HAP-1 (cell line): ENCODE results near the gene IRGQ.

Experiments used
- DNase-seq, 2 experiments: peaks; one replicate each; pipeline ENCODE4 v3.0.0-alpha.2; 2016 to 2020; ENCODE audit warnings: low spot score in 2 of 2
- H3K27me3 ChIP-seq: fragments of 250-450 bp; sonication (Bioruptor Pico); 2 replicates; pipeline ENCODE4 v1.5.1; 2020; ENCODE audit warnings: low read depth, mild to moderate bottlenecking, moderate library complexity
- H3K36me3 ChIP-seq: fragments of 250-450 bp; sonication (Bioruptor Pico); replicated peaks from 2 replicates; pipeline ENCODE4 v1.5.1; 2020; ENCODE audit warnings: mild to moderate bottlenecking
- H3K4me1 ChIP-seq: fragments of 250-450 bp; sonication (Bioruptor Pico); 2 replicates; pipeline ENCODE4 v1.5.1; 2020; ENCODE audit warnings: mild to moderate bottlenecking
- H3K4me3 ChIP-seq: fragments of 250-450 bp; sonication (Bioruptor Pico); 2 replicates; pipeline ENCODE4 v1.5.1; 2020; ENCODE audit warnings: mild to moderate bottlenecking, moderate library complexity
- H3K9me3 ChIP-seq: fragments of 250-450 bp; sonication (Bioruptor Pico); 2 replicates; pipeline ENCODE4 v1.5.1; 2020; ENCODE audit warnings: mild to moderate bottlenecking, moderate library complexity
- in situ Hi-C: fragments of 300-500 bp; cut with MboI; formaldehyde crosslinking; loops from 3 replicates; pipeline ENCODE4 v1.14.3; 2020; ENCODE audit warnings: low sequenced_read_pairs, inconsistent platforms, mixed read lengths

IRGQ gene

GRCh38 chr19:43634506-43634871 lies 38.6 kb upstream of the IRGQ start:
- no peak overlapping the region for H3K4me3 ChIP-seq
- no peaks in the 10 kb centered on the region for H3K36me3 ChIP-seq
- DNase-seq = no peak
- H3K27me3 ChIP-seq = no peaks in the 10 kb centered on the region
- in situ Hi-C loops = no loop called here
- no peaks in the 10 kb centered on the region for H3K9me3 ChIP-seq
- H3K4me1 ChIP-seq = peaks cover 4% of the 10 kb centered on the region; the same call in 1 of the 2 replicates

DNA sequence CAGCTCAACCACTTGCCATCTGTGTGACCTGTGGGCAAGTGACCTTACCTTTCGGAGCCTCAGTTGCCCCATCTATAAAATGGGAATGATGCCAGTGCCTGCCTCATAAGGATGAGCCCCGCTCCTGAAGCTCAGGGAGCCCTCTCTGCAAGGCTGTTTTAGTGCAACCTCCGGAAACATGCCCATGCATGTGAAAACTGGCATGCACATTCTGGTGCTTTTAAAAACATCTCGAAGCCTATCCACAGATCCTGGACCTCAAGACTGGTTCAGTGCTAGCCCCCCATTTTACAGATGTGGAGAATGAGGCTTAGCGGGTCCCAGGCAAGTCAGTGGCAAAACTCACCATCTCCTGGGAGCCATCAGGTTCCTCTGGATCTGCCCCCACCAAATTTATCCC lies 38.1 kb upstream of the IRGQ start:
- peaks cover 4% of the 10 kb centered on the region; the same call in 1 of the 2 replicates for H3K4me1 ChIP-seq
- no peak for DNase-seq
- in situ Hi-C loops = no loop called here
- no peaks in the 10 kb centered on the region for H3K36me3 ChIP-seq
- no peaks in the 10 kb centered on the region for H3K9me3 ChIP-seq
- H3K27me3 ChIP-seq = no peaks in the 10 kb centered on the region
- H3K4me3 ChIP-seq = no peak overlapping the region

- Histone ChIP-seq H3K27me3 (no peaks in the 10 kb centered on the region), H3K9me3 (no peaks in the 10 kb centered on the region), H3K4me1 (no peaks in the 10 kb centered on the region), H3K36me3 (no peaks in the 10 kb centered on the region), H3K4me3 (no peak overlapping the region)
- in situ Hi-C loops = no loop called here
- DNase-seq = no peak
Measured at GRCh38 chr19:43633520-43633919, 37.6 kb upstream of the IRGQ start.

DNA sequence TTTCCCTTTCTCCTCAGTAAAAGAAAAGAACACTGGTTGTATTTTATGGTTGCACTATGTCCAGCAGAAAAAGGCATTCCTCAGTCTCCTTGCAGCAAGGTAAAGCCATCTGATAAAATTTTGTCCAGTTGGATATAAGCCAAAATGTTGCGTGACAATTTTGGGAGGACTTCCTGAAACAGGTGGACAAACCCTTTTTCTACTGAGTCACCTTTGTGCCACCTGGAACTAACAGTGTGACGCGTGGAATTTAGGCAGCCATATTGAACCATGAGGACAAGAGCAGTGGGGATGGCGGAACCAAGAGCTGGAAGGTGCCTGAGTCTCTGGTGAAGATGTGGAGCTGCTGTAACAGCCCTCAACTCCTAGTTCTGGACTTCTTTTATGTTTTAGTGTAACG lies 35.6 kb upstream of the IRGQ start:
- Histone ChIP-seq H3K36me3 (no peaks in the 10 kb centered on the region), H3K4me3 (no peak overlapping the region), H3K27me3 (no peaks in the 10 kb centered on the region), H3K4me1 (no peaks in the 10 kb centered on the region), H3K9me3 (no peaks in the 10 kb centered on the region)
- no peak for DNase-seq
- in situ Hi-C loops = no loop called here

DNA sequence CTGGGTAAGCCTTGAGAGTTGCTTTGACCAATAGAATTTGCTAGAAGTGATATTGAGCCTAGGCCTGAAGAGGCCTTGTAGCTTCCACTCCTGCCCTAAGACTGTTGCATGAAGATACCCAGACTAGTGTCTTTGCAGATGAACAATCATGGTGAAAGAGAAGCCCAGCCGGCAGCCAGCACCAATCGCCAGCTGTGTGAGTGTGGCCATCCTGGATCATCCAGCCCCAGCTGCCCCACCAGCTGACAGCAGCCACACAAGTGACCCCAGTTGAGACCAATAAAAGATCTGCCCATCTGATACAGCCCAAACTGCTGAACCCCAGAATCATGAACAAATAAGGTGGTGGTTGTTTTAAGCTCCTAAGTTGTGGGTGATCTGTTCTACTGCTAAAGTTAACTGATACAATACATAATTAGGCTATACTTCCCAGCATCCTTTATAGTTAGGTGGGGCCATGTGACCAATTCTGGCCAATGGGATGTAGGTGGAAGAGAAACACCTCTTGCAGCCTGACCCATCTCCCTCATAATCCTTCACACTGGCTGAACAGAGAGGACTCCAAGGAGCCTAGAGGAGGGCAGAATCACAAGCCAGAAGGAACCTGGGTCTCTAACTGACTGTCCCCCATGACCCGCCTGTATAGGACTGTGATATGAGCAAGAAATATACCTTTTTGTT lies 32.9 kb upstream of the IRGQ start:
- H3K4me1 ChIP-seq = no peaks in the 10 kb centered on the region
- H3K36me3 ChIP-seq = 0 out of 2 replicates have a peak, but pooled peaks cover 3% of the 10 kb centered on the region
- in situ Hi-C loops = no loop called here
- DNase-seq = no peak
- H3K27me3 ChIP-seq = no peaks in the 10 kb centered on the region
- no peak overlapping the region for H3K4me3 ChIP-seq
- H3K9me3 ChIP-seq = no peaks in the 10 kb centered on the region

DNA sequence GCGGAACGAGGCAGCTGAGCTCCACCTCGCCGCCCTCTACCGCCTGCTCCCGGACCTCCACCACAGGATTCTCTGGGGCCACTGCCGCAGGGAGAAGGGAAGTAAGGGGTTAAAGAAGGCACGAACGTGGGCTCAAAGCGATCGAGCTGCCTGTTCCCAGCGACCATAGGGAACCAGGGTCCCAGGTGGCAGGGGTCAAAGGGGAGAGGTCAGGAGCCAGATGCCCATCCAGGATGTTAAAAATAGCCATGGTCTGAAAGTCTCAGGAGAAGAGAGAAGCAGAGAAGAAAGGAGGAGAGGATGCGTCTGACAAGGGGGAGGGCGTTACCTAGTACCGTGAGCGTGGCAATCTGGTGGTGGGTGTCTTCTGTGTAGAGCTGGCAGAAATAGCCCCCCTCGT lies 30.9 kb upstream of the IRGQ start:
- no peaks in the 10 kb centered on the region for H3K9me3 ChIP-seq
- no peaks in the 10 kb centered on the region for H3K4me1 ChIP-seq
- no peaks in the 10 kb centered on the region for H3K27me3 ChIP-seq
- 0 out of 2 replicates have a peak, but pooled peaks cover 3% of the 10 kb centered on the region for H3K36me3 ChIP-seq
- no peak for DNase-seq
- in situ Hi-C loops = no loop called here
- no peak overlapping the region for H3K4me3 ChIP-seq

DNA sequence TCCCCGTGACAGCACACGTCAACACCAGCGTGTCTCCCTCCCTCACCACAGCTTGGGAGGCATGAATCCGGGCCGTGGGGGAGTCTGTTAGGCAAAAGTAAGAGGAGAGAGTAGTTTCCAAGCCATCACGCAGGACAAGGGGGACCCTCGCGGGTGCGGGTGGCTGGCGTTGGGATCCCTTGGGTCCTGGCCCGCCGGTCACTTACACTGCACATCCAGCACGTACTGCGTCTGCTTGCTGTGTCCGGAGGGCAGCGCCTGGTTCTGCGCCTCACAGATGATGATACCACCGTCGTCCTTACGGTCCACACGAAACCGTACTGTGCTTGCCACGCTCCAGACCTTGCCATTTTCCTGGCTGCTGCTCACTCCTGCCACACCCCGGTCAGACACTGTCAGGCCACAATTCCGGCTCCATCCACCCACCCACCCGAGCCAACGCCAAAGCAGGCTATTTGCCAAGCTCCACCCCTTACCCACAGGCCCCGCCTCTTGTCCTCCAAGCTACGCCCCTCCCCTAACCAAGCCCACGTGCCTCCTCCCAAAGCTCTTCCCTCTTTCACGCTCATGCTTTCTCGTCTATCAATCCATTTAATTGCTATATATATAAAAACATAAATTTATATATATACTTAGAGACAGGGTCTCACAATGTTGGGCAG lies 30.1 kb upstream of the IRGQ start:
- no peaks in the 10 kb centered on the region for H3K4me1 ChIP-seq
- no peak overlapping the region for H3K4me3 ChIP-seq
- H3K36me3 ChIP-seq = 0 out of 2 replicates have a peak, but pooled peaks cover 3% of the 10 kb centered on the region
- peak in 1 of 2 experiments; percentile 55 for DNase-seq
- H3K9me3 ChIP-seq = no peaks in the 10 kb centered on the region
- in situ Hi-C loops = no loop called here
- no peaks in the 10 kb centered on the region for H3K27me3 ChIP-seq

- H3K27me3 ChIP-seq = no peaks in the 10 kb centered on the region
- 0 out of 2 replicates have a peak, but pooled peaks cover 3% of the 10 kb centered on the region for H3K36me3 ChIP-seq
- peaks cover 5% of the 10 kb centered on the region for H3K4me1 ChIP-seq
- in situ Hi-C loops = no loop called here
- no peaks in the 10 kb centered on the region for H3K9me3 ChIP-seq
- peak in 1 of 2 experiments; percentile 32 for DNase-seq
- H3K4me3 ChIP-seq = no peak overlapping the region
Measured at GRCh38 chr19:43624933-43625332, 29.0 kb upstream of the IRGQ start.

DNA sequence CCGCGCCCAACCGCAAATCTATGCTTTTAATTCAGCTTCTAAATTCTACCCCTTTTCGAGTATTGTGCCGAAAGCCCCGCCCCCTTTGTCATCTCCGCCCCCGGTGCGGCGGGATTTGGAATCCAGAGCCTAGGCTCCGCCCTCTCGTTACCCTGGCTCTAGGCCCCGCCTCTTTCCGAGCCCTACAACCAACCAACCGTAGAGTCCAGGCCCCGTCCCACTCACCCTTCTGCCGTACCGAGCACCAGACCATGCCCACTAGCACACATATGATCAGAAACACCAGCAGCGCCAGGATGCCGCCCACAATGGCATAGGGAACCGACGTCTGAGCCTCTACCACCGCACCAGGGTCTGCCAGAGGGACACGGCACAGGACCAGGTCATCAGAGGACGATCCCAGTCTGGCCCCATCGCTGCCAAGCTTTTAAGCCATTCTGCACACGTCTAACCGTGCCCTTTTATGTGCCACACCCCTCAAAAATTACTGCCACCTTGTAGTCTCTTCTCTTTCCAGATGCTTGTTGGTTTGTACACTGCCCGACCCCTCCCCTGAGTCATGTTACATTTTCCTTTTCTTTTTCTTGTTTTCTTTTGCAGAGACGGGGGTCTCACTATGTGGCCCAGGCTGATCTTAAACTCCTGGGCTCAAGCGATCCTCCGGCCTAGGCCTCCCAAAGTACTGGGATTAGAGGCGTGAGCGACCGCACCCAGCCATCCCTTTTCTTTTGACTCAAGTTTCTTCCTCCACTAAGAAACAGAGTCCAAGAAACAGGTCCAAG lies 28.1 kb upstream of the IRGQ start:
- in situ Hi-C loops = no loop called here
- Histone ChIP-seq H3K4me1 (peaks cover 5% of the 10 kb centered on the region), H3K4me3 (no peak overlapping the region), H3K36me3 (peaks cover 3% of the 10 kb centered on the region; the same call in 1 of the 2 replicates), H3K27me3 (no peaks in the 10 kb centered on the region), H3K9me3 (no peaks in the 10 kb centered on the region)
- peak in 1 of 2 experiments; percentile 51 for DNase-seq

DNA sequence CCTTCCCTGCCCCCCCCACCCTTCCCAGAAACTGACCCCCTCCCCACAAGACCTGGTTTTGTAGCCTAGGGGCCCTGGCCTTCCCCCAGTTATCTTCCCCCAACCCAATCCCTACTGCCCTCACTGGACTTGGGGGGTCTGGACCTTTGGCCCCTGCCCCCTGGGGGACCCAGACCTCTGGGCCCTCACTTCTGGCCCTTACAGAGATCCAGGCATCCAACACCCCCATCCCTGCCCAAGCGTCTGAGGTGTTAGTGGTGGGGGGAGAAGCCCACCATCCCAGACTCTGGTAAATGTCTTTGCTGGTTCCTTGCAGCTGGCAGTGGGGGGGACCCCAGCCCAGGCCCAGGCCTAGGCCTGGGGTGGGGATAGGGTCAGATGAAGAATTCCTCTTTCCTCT lies 27.0 kb upstream of the IRGQ start:
- DNase-seq = no peak
- H3K27me3 ChIP-seq = no peaks in the 10 kb centered on the region
- H3K4me1 ChIP-seq = peaks cover 7% of the 10 kb centered on the region
- peaks cover 3% of the 10 kb centered on the region; the same call in 1 of the 2 replicates for H3K36me3 ChIP-seq
- no peaks in the 10 kb centered on the region for H3K9me3 ChIP-seq
- no peak overlapping the region for H3K4me3 ChIP-seq
- in situ Hi-C loops = no loop called here

DNA sequence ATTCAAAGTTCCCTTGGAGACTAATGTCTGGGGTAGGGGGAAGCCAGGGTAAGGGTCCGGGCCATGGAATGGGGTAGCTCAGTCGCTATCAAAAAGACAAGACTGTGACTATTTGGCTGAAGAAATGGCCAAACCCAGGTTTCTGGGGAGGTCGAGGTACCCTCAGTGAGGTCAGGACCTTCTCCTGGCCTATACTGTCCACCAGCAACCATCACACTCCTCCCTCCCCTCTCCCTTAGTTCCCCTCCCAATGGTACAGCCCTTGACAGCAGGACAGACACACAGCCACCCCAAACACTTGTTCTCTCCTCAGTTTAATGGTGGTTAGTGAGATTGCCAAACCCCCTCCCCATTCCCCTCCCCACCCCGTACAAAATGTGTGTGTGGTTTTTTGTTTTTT lies 26.1 kb upstream of the IRGQ start:
- H3K4me1 ChIP-seq = peaks cover 7% of the 10 kb centered on the region
- no peak for DNase-seq
- no peak overlapping the region for H3K4me3 ChIP-seq
- H3K36me3 ChIP-seq = peaks cover 3% of the 10 kb centered on the region; the same call in 1 of the 2 replicates
- no peaks in the 10 kb centered on the region for H3K9me3 ChIP-seq
- H3K27me3 ChIP-seq = no peaks in the 10 kb centered on the region
- in situ Hi-C loops = no loop called here

DNA sequence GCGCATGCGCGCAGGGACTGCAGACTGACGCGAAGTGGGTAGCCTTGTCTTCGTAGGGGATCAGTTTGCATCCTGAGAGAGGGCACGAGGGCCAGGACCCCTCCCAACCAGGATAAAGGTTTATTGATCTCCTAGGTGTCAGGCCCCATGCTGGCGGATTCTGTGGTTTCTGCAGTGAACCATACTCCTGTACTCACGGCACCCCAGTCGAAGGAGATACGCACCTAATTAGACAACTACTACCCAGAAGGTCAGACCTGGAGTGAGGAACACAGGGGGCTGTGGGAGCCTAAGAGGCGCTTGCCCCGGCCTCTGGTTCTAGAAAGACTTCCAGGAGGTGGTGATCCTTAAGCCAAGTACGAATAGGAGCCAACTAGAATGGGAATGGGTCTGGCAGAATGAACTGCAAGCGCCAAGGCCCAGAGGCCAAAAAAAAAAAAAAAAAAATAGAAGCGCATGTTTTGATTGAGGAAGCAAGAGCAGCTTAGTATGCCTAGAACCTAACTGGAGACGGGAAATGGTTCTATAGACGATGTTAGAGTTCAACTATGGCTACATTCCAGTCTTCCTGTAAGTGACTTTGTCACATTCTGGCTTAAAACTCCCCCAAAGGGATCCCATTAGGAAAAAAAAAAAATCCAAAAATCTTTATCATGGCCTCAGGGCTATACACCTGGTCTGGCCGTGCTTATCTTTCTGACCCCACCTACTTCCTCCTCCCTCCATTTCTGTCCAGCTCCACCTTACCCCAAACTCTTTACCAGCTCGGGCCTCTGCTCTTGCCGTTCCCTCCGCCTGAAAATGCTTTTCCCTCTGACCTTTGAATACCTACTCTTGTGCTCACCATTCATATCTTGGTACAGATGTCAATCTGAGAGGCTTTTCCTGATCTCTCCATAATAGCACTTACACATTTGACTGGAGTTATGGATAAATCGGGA lies 24.4 kb upstream of the IRGQ start:
- in situ Hi-C loops = no loop called here
- no peaks in the 10 kb centered on the region for H3K27me3 ChIP-seq
- no peaks in the 10 kb centered on the region for H3K9me3 ChIP-seq
- no peak for DNase-seq
- H3K36me3 ChIP-seq = peaks cover 3% of the 10 kb centered on the region; the same call in 1 of the 2 replicates
- H3K4me1 ChIP-seq = peaks cover 7% of the 10 kb centered on the region
- H3K4me3 ChIP-seq = peak overlapping the region; percentile 55
